Stimulated activated CD4-positive, alpha-beta T cell treated with anti-CD3 and anti-CD28 coated beads, Interleukin-15, amount 100 ng/mL, for 48 hours (primary cell): ENCODE results near the gene AKAP6.
"Not testable (repeated sequence)": the region's sequence is repeated elsewhere in the genome, so short reads cannot be mapped to it uniquely, and the experiment has no call there.

Source experiments
- DNase-seq, 2 donors: peaks; one replicate each; pipeline ENCODE4 v3.0.0-alpha.2; 2020; ENCODE audit warnings: low read depth in 2 of 2

The AKAP6 gene

GRCh38 chr14:32373174-32373573, 44.1 kb downstream of the AKAP6 start:
- DNase-seq: not testable (repeated sequence)

DNA sequence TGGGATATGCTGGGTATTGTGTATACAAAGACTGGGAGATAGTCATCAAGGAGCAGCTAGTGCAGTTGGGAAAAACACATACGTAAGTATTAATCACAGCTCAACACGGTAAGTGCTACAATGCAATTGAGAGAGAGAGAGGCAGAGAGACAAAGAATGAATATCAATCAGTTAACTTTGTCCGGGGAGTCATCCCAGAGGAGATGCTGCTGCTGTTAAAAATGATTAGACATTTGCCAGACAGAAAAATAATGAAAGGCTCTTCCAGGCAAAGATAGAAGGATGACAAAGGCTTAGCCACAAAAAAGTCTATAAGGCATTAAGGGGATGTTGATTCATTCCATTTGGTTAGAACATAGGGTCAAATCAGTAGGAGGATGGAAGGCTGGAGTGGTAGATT, 45.1 kb downstream of the AKAP6 start:
- DNase-seq: no peak

DNA sequence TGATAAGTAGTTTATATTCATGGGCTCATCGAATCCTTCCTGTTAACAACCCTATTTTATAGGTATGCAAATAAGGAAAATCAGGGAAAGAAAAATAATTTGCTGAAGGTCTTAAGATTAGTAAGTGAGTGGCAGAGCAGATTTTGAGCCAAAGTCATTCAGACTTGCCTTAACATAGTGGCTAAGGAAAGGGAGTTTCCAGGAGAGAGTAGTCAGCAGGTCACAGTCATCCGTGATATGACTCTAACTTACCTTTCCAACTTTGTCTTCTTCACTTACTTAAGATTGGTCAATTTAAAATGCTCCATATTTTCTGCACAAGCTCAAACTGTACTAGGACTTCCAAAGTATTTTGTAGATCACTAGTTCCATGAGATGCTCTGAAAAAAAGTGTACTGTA, 46.6 kb downstream of the AKAP6 start:
- DNase-seq: no peak

- DNase-seq: no peak
Measured at GRCh38 chr14:32377046-32377646, 48.0 kb downstream of the AKAP6 start.

DNA sequence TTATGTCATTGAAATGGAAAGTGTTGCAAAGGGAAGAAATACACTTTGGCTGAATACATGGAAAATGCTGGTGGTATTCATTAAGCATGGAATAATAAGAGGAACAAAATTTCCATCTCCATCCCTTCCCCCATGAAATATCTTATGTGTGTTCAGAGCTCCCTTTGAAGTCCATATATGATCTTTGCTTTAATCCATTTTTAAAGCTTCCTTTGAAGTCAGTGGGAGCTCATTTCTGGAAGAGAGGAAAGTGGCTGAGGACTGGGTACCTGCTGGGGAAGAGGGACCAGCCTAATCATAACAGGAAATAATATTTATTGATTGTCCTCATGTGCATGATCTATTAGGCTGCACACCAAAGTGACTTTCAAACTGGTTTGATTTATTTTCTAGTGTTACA, 49.2 kb downstream of the AKAP6 start:
- DNase-seq: no peak

DNA sequence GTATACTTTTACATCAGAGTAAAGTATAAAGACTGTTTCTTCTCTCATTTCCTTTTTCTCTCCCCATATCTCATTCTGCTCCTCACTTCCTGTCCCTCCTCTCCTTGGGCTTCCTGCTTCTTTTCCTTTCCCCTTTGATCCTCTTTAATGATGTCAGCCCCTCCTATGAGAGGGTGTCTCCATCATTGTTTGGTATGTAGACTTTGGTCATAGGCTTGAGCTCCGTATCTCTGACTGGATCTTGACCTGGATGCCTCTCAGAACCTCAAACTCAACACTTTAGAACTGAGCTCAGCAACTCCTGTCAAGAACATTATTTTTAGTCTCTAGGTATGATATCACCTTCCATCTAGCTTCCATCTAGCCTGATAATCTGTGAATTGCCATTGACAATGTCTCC, 50.3 kb downstream of the AKAP6 start:
- no peak for DNase-seq

DNA sequence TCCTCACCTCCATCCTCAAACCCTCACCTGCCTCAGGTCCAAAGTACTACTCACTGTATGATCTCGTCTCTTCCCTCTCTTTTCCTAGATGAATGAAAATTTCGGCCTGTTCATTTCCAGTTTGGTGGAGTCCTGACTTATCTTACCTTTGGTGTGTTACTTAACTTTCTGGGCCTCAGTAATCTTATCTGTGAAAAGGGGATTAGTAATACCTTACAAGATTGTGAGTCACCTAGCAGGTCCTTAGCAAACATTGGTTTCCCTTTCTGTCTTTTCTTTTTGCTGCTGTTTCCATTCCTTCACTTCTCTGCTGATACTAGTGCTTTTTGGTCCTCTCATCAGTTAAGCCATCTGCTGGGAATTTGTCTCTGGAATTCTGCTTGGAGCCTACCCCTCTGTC, 52.8 kb downstream of the AKAP6 start:
- no peak for DNase-seq

DNA sequence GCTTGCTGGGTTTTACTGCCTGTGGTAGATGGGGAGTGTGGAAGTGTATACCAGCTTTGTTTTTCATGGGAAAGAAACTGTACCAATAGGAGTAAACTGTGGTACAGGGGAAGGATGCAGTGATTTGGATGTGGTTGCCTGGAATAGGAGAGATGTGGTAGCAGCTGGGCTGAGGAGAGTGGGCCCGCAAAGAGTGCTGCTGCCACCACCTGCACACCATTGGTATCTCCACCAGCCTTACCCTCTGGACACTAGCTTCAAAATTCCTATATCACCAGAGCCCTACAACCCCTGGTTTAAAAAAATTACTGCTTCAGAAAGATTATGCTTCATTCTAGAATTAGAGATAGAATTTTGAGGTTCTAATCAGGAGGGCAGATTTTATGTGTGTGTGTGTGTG, 53.6 kb downstream of the AKAP6 start:
- DNase-seq: no peak

- no peak for DNase-seq
Measured at GRCh38 chr14:32383364-32384009, 54.4 kb downstream of the AKAP6 start.

DNA sequence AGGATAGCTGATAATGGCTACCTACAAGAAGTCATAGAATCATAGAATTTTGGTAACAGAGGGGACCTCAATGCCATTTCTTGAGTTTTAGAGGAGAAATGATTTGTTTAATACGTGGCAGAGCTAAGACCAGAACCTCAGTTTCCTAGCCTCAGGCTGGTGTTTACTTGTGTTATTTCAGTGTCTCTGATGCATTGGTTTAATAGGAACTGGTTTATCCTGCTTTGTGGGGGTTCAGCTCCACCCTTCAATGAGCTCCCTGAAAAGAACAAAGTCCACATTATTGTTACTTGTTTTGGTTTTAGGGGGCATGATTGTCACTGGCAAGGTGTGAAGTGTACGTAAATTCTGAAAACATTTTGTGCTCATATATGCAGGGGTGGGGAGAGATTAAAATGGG, 55.4 kb downstream of the AKAP6 start:
- DNase-seq: no peak

- not testable (repeated sequence) for DNase-seq
Measured at GRCh38 chr14:32387295-32387694, 58.2 kb downstream of the AKAP6 start.

GRCh38 chr14:32393119-32393518, 64.0 kb downstream of the AKAP6 start:
- DNase-seq: no peak

DNA sequence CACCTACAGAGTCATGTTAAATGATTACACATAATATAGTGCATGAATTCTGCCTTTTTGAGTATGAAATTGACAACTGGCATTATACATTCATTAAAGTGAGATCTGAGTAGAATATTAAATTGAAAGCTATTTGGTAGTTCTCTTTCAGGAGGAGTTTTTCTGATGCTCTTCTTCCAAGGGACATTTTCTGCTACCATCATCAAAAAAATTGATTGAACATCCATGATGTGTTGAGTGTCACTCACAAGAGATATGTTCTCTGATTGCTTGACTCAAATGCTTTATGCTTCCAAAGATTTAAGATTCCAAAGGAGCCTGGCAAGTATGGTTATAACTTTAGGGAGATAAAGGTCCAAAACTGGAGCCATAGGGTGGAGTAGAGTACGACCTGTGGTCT, 64.9 kb downstream of the AKAP6 start:
- no peak for DNase-seq

GRCh38 chr14:32396885-32397284, 67.8 kb downstream of the AKAP6 start:
- no peak for DNase-seq

DNA sequence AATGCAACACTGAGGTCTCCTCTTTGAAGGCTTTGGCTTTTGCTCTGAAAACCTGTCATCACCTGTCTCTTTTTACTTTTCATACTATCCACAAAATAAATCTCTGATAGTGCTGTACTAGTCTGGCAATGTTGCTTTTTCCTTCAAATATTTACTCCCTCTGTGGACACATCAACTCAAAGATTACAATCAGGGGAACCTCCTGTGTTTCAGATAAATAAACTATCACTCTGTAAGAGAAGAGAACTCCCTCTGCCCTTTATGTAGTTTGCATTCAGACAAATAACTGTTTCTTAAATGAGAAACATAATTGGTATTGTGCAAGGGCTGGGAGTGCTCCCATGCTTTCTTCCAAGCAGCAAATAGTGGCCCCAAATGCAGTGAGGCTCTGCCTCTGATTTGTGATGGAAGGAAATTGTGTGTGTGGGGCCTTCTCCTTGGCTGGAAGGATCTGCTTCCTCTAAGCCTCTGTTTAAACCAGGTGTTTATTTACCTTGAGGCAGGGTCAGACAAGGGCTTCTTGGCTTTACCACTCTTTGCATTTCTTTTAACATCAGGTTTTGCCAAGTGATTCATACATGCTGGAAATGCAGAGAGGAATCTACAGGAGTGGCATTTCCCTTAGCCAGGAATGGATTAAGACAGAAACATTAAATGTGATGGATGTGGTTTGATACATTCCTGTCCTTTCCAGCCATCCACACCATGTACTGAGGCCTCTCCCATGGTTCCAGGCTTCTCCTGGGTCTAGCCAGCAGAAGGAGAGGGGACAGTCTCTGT, 69.0 kb downstream of the AKAP6 start:
- no peak for DNase-seq

DNA sequence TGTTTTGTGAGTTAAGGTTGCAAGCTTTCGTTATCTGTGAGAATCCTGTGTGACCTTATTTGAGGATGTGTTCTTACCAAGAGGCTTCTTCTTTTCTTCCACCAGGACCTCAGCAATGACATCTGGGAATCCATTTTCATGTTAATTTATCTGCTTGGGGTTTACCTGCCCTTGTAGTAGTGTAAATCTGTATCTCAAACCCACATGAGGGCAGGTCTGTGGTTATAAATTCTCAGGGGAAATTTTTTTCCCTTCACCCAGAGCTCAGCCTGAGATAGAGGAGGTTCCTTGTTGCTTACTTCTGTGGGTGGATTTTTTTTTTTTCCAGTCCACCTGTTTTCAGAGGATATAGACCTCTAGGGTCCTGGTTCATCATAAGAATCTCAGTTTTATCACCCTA, 70.8 kb downstream of the AKAP6 start:
- no peak for DNase-seq

- DNase-seq: no peak
Measured at GRCh38 chr14:32400480-32400879, 71.4 kb downstream of the AKAP6 start.

DNA sequence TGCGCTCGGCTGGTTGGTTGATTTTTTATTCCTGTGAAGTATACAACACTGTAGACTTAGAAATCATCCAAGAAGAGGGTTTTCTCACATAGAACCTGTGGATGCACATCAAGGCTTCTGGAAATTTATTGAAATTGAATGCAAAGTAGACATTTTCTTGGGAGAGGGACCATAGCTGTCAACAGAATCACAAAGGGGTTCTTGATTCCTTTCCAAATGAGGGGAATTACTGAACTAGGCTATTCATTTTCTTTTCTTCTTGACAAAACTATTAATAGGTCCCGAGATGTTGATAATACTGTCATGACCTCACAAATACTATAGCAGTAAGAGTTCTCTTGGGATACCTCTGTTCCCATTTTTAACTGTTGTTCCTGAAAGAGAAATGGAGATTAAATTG, 73.9 kb downstream of the AKAP6 start:
- DNase-seq: no peak

- no peak for DNase-seq
Measured at GRCh38 chr14:32403688-32404087, 74.6 kb downstream of the AKAP6 start.

GRCh38 chr14:32404784-32405573, 75.9 kb downstream of the AKAP6 start:
- no peak for DNase-seq

GRCh38 chr14:32405856-32406255, 76.8 kb downstream of the AKAP6 start:
- DNase-seq: no peak

DNA sequence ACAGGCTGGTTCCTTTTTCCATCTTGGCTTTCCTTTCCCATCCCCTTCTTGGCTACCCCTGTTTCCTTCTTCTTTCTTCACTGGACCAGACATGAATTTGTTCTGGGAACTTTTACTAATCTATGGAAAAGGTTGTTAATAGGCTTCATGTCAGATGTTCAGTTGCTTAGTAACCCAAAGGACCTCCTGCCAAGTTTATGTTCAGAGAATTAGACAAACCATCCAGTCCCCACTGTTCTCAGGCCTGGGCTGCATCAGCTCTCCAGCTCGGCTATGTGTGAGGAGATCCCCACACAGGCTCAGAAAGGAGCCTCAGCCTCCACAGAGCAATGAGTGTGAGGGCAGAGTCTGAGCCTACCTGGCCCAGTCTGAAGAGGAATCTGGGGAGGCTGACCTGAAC, 78.0 kb downstream of the AKAP6 start:
- no peak for DNase-seq
